HCT116 (cell line): Measurements from ENCODE around the gene DDA1. TPM values are rescaled to one million over a fixed set of nuclear protein-coding genes. Genes with fewer than 3 reads are reported as not detected.
A peak's percentile ranks its signal among the peaks of the same experiment; 100 is the strongest.

Experiments used
- ATAC-seq: fragments of 200-7000 bp; cut with Tn5 transposase; 2 replicates; pipeline ENCODE4 v1.9.1; 2020; ENCODE audit warnings: mild to moderate bottlenecking, moderate library complexity
- BruUV-seq: library from RNA; stranded (reverse); fragments of 400-500 nt; replicated peaks from 2 replicates; lab custom pipeline; 2021; lab: Mats Ljungman, UMichigan
- CTCF ChIA-PET: fragments of 300-600 bp; sonication (Branson Sonifier 250); formaldehyde crosslinking; loops from one replicate; lab custom pipeline; 2021; ENCODE audit warnings: antibody characterized with exemption; lab: Charles Lee
- POLR2A ChIA-PET: fragments of 300-600, 350-600 bp; sonication (Branson Sonifier 250); formaldehyde crosslinking; loops from one replicate; lab custom pipeline; 2021; ENCODE audit warnings: antibody characterized with exemption; lab: Charles Lee
- RAD21 ChIA-PET, 2 experiments: fragments of 300-600 bp; sonication (Branson Sonifier 250); formaldehyde crosslinking; loops; one replicate each; lab custom pipeline; 2023; ENCODE audit warnings: low total read pairs in 2 of 2; ENCODE audit not compliant: uncharacterized antibody in 2 of 2, unreplicated experiment in 2 of 2, low non-redundant PET in 1 of 2; lab: Charles Lee
- DNase-seq: peaks from one replicate; pipeline ENCODE4 v3.0.0-alpha.2; 2010; ENCODE audit warnings: low read depth, low spot score
- H2AFZ ChIP-seq: fragments of 200-600 bp; shearing (Covaris generic), sonication (generic); 2 replicates; pipeline ENCODE4 v1.6.1; 2017; ENCODE audit warnings: low read depth, mixed run types, mixed read lengths, antibody characterized with exemption, low read length; ENCODE audit not compliant: poor library complexity, severe bottlenecking
- H3K27ac ChIP-seq: 2 replicates; pipeline ENCODE4 v1.5.1; 2012; ENCODE audit warnings: low read depth, low read length
- H3K27me3 ChIP-seq: fragments of 200-600 bp; sonication (generic); 2 replicates; pipeline ENCODE4 v1.6.1; 2016; ENCODE audit warnings: mixed run types, low read length, mixed read lengths; ENCODE audit not compliant: insufficient read depth
- H3K36me3 ChIP-seq, 2 experiments: fragments of 200-500 bp in 1 of 2; fragments of 200-600 bp in 1 of 2; sonication (Bioruptor generic) in 1 of 2; sonication (generic) in 1 of 2; 2 replicates each; pipeline versions ENCODE4 v1.5.1 to v1.6.1; 2014 to 2016; ENCODE audit warnings: low read length in 2 of 2, inconsistent platforms in 1 of 2, mixed read lengths in 1 of 2, mixed run types in 1 of 2; ENCODE audit not compliant: insufficient read depth in 2 of 2, control insufficient read depth in 1 of 2
- H3K4me1 ChIP-seq, 2 experiments: fragments of 200-600 bp in 1 of 2; sonication (generic) in 1 of 2; 2 replicates each; pipeline versions ENCODE4 v1.5.1 to v1.6.1; 2012 to 2017; ENCODE audit warnings: low read length in 2 of 2, inconsistent platforms in 1 of 2, mild to moderate bottlenecking in 1 of 2, mixed read lengths in 1 of 2, mixed run types in 1 of 2, moderate library complexity in 1 of 2; ENCODE audit not compliant: insufficient read depth in 2 of 2, control insufficient read depth in 1 of 2
- H3K4me2 ChIP-seq: fragments of 200-600 bp; sonication (generic); 2 replicates; pipeline ENCODE4 v1.6.1; 2017; ENCODE audit warnings: mixed run types, low read length, mixed read lengths
- H3K4me3 ChIP-seq, 2 experiments: fragments of 200-600 bp in 1 of 2; sonication (generic) in 1 of 2; replicated peaks in 1 of 2; 2 replicates each; pipeline ENCODE4 v1.5.1; 2011 to 2016; ENCODE audit warnings: low read length in 2 of 2, control low read depth in 1 of 2, low read depth in 1 of 2, mild to moderate bottlenecking in 1 of 2, mixed read lengths in 1 of 2, mixed run types in 1 of 2
- H3K79me2 ChIP-seq: fragments of 200-600 bp; sonication (generic); 2 replicates; pipeline ENCODE4 v1.6.1; 2017; ENCODE audit warnings: mild to moderate bottlenecking, mixed run types, low read length, moderate library complexity, mixed read lengths; ENCODE audit not compliant: insufficient read depth
- H3K9ac ChIP-seq: fragments of 200-600 bp; sonication (generic); 2 replicates; pipeline ENCODE4 v1.6.1; 2016; ENCODE audit warnings: low read length, mixed read lengths
- H3K9me2 ChIP-seq: fragments of 200-600 bp; sonication (generic), shearing (Covaris generic); 2 replicates; pipeline ENCODE4 v1.6.1; 2017; ENCODE audit warnings: mixed run types, mild to moderate bottlenecking, moderate library complexity; ENCODE audit not compliant: insufficient read depth
- H3K9me3 ChIP-seq, 2 experiments: fragments of 200-500 bp in 1 of 2; fragments of 200-600 bp in 1 of 2; sonication (Bioruptor generic) in 1 of 2; sonication (generic) in 1 of 2; 2 replicates each; pipeline ENCODE4 v1.6.1; 2014 to 2017; ENCODE audit warnings: low read length in 2 of 2, mixed read lengths in 2 of 2, inconsistent platforms in 1 of 2, low read depth in 1 of 2, mild to moderate bottlenecking in 1 of 2, mixed run types in 1 of 2, moderate library complexity in 1 of 2; ENCODE audit not compliant: control insufficient read depth in 1 of 2, insufficient read depth in 1 of 2
- H4K20me1 ChIP-seq: fragments of 200-600 bp; sonication (generic), shearing (Covaris generic); 2 replicates; pipeline ENCODE4 v1.6.1; 2017; ENCODE audit warnings: mixed run types, mild to moderate bottlenecking, moderate library complexity; ENCODE audit not compliant: insufficient read depth
- EGR1 ChIP-seq: IDR thresholded peaks from 2 replicates; pipeline ENCODE4 v1.6.1; 2012; ENCODE audit warnings: low read depth
- ELF1 ChIP-seq: IDR thresholded peaks from 2 replicates; pipeline ENCODE4 v1.6.1; 2012; ENCODE audit warnings: low read depth, borderline replicate concordance
- FOSL1 ChIP-seq: IDR thresholded peaks from 2 replicates; pipeline ENCODE4 v1.6.1; 2012; ENCODE audit warnings: low read depth
- JUND ChIP-seq: IDR thresholded peaks from 2 replicates; pipeline ENCODE4 v1.6.1; 2012
- POLR2A ChIP-seq: IDR thresholded peaks from 2 replicates; pipeline ENCODE4 v1.7.0; 2011; ENCODE audit warnings: borderline replicate concordance; ENCODE audit not compliant: insufficient read depth, insufficient read length; ENCODE audit errors: extremely low read depth
- RAD21 ChIP-seq: IDR thresholded peaks from 2 replicates; pipeline ENCODE4 v1.6.1; 2012; ENCODE audit warnings: low read depth, mild to moderate bottlenecking
- SIN3A ChIP-seq: IDR thresholded peaks from 2 replicates; pipeline ENCODE4 v1.6.1; 2012; ENCODE audit warnings: low read depth
- SP1 ChIP-seq: IDR thresholded peaks from 2 replicates; pipeline ENCODE4 v1.6.1; 2012; ENCODE audit warnings: low read depth
- SRF ChIP-seq: IDR thresholded peaks from 2 replicates; pipeline ENCODE4 v1.6.1; 2012; ENCODE audit warnings: low read depth
- YY1 ChIP-seq: IDR thresholded peaks from 2 replicates; pipeline ENCODE4 v1.6.1; 2011; ENCODE audit warnings: low read length, low read depth, moderate library complexity, mild to moderate bottlenecking; ENCODE audit not compliant: insufficient replicate concordance; ENCODE audit errors: extremely low read depth
- intact Hi-C: fragments of 100-400 bp; cut with micrococcal nuclease; formaldehyde crosslinking; loops from 2 replicates; pipeline ENCODE4 v1.10.0; 2022
- total RNA-seq: library from RNA; stranded (reverse); gene quantifications from one replicate; pipeline ENCODE4 v1.2.1, GENCODE V29; 2021; ENCODE audit not compliant: unreplicated experiment
- TF ChIP-seq, protein P1 (sequence below), 3 experiments: fragments of 200-600 bp in 1 of 3; sonication (generic) in 1 of 3; IDR thresholded peaks in 2 of 3; conservative IDR thresholded peaks in 1 of 3; 2 replicates each; pipeline ENCODE4 v1.5.1; 2012 to 2017; ENCODE audit warnings: low read depth in 2 of 3, low read length in 2 of 3, antibody characterized with exemption in 1 of 3, borderline replicate concordance in 1 of 3, control low read depth in 1 of 3, mild to moderate bottlenecking in 1 of 3, mixed read lengths in 1 of 3, mixed run types in 1 of 3, moderate library complexity in 1 of 3; ENCODE audit not compliant: insufficient read depth in 1 of 3
- TF ChIP-seq, protein P2 (sequence below): IDR thresholded peaks from 2 replicates; pipeline ENCODE4 v1.6.1; 2012
- TF ChIP-seq, protein P3 (sequence below): IDR thresholded peaks from 2 replicates; pipeline ENCODE4 v1.6.1; 2012

Gene DDA1
- total RNA-seq, 1 experiment from 2014 or later = 68.6 TPM

DNA sequence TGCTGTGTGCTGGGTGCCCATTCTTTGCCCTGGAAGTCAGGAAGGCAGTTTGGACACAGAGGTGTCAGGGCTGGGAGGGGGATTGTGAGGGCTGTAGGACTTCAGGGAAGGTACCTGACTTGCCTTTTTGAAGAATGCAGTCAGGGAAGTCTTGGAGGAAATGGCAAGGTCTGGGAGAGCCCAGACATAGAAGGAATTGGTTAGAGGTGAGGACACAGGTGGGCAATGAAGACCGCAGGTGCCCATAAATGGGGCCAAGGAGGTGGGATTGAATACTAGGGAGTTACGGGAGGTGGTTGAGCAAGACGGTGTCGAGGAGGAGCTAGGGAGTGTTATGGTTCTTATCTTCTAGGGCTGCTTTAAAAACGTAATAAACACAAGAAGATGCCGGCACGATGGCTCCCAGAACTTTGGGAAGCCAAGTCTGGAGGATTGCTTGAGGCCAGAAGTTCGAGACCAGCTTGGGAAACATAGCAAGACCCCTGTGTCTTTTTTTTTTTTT is 1.4 kb upstream of the DDA1 start:
- H2AFZ ChIP-seq = no peak overlapping the region
- no peaks in the 10 kb centered on the region for H3K27me3 ChIP-seq
- DNase-seq (no peak), ATAC-seq (no peak)
- peak overlapping the region; percentile 79 for H3K27ac ChIP-seq
- H3K9ac ChIP-seq = peak overlapping the region; percentile 65
- ChIA-PET POLR2A (interaction anchor here (1.3 to 3.2 kb wide), 5 partner anchors 14 to 112 kb away, joined by 4 to 39 read pairs (median 5); partner anchors contain the start of genes ANO8 and MVB12A), RAD21 (interaction anchor here (1.1 to 1.6 kb wide), 2 partner anchors 24 to 26 kb away, joined by 3 to 5 read pairs; no protein-coding TSS in a partner anchor), CTCF (interaction anchor here (1.6 to 1.7 kb wide), 2 partner anchors 15 to 25 kb away, joined by 5 to 8 read pairs; no protein-coding TSS in a partner anchor)
- intact Hi-C loops = loop anchor here (2.0 kb wide), 1 partner anchor 15 kb away; no protein-coding TSS in a partner anchor
- H3K9me2 ChIP-seq = no peaks in the 10 kb centered on the region
- TF ChIP-seq SP1 (no peak), YY1 (no peak), EGR1 (no peak), POLR2A (no peak), SIN3A (no peak), SRF (no peak), JUND (no peak), RAD21 (no peak), ELF1 (no peak), FOSL1 (no peak)
- TF ChIP-seq, protein P1, sequence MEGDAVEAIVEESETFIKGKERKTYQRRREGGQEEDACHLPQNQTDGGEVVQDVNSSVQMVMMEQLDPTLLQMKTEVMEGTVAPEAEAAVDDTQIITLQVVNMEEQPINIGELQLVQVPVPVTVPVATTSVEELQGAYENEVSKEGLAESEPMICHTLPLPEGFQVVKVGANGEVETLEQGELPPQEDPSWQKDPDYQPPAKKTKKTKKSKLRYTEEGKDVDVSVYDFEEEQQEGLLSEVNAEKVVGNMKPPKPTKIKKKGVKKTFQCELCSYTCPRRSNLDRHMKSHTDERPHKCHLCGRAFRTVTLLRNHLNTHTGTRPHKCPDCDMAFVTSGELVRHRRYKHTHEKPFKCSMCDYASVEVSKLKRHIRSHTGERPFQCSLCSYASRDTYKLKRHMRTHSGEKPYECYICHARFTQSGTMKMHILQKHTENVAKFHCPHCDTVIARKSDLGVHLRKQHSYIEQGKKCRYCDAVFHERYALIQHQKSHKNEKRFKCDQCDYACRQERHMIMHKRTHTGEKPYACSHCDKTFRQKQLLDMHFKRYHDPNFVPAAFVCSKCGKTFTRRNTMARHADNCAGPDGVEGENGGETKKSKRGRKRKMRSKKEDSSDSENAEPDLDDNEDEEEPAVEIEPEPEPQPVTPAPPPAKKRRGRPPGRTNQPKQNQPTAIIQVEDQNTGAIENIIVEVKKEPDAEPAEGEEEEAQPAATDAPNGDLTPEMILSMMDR (IDR thresholded peaks at IDR 0.05 in 2 of 3, conservative IDR thresholded peaks at IDR 0.05 in 1 of 3; ENCODE audit: borderline replicate concordance in 1 of 3, insufficient read depth in 1 of 3, low read depth in 2 of 3, low read length in 2 of 3) = no peak
- TF ChIP-seq, protein P2, sequence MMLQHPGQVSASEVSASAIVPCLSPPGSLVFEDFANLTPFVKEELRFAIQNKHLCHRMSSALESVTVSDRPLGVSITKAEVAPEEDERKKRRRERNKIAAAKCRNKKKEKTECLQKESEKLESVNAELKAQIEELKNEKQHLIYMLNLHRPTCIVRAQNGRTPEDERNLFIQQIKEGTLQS = no peak
- TF ChIP-seq, protein P3, sequence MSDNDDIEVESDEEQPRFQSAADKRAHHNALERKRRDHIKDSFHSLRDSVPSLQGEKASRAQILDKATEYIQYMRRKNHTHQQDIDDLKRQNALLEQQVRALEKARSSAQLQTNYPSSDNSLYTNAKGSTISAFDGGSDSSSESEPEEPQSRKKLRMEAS = no peak
- H3K36me3 ChIP-seq = no peaks in the 10 kb centered on the region; a peak in 1 of 4 replicates
- BruUV-seq = no TSS peak
- no peaks in the 10 kb centered on the region for H4K20me1 ChIP-seq
- H3K79me2 ChIP-seq = peaks cover 48% of the 10 kb centered on the region
- peak overlapping the region; percentile 80 to 98; a peak in 3 of 4 replicates for H3K4me3 ChIP-seq
- H3K4me1 ChIP-seq = peaks cover 57 to 78% of the 10 kb centered on the region in 2 experiments
- H3K4me2 ChIP-seq = peak overlapping the region; percentile 99
- H3K9me3 ChIP-seq = no peaks in the 10 kb centered on the region
